Erythroblast (primary cell): Measurements from ENCODE around the gene SLC1A5.

Source experiments
- GATA1 ChIP-seq: IDR thresholded peaks from 2 replicates; pipeline ENCODE4 v1.6.1; 2011; ENCODE audit warnings: low read depth, mild to moderate bottlenecking, control low read depth, low read length, moderate library complexity
- POLR2A ChIP-seq: IDR thresholded peaks from 2 replicates; pipeline ENCODE4 v1.6.1; 2011; ENCODE audit warnings: mild to moderate bottlenecking, low read length

- no peak for TF ChIP-seq POLR2A
- TF ChIP-seq GATA1: no peak
These were observed 59.6 kb downstream of the SLC1A5 start for GRCh38 chr19:46728693-46729339.
